CD8-positive, alpha-beta memory T cell (primary cell): Measurements from ENCODE around the gene RDX. TPM values are rescaled to one million over a fixed set of nuclear protein-coding genes. Genes with fewer than 3 reads are reported as not detected.
"Not testable (repeated sequence)": the region's sequence is repeated elsewhere in the genome, so short reads cannot be mapped to it uniquely, and the experiment has no call there.

Source experiments
- CTCF ChIA-PET: fragments of 350-600 bp; sonication (Branson Sonifier 250); formaldehyde crosslinking; loops from one replicate; lab custom pipeline; 2021; ENCODE audit warnings: antibody characterized with exemption; lab: Charles Lee
- POLR2A ChIA-PET: fragments of 350-600 bp; sonication (Branson Sonifier 250); formaldehyde crosslinking; loops from one replicate; lab custom pipeline; 2021; ENCODE audit warnings: antibody characterized with exemption; lab: Charles Lee
- DNase-seq, 5 donors: peaks; one replicate each; pipeline versions ENCODE4 v3.0.0 to v3.0.0-alpha.2; 2020 to 2022; ENCODE audit warnings: mixed read lengths in 1 of 5
- H3K27ac ChIP-seq: one replicate; pipeline ENCODE4 v1.7.0; 2013; ENCODE audit warnings: low read depth, mild to moderate bottlenecking, low read length, moderate library complexity
- H3K27me3 ChIP-seq: 2 replicates; pipeline ENCODE4 v1.7.0; 2013; ENCODE audit warnings: low read length, mild to moderate bottlenecking; ENCODE audit not compliant: insufficient read depth, poor library complexity, severe bottlenecking
- H3K36me3 ChIP-seq: 2 replicates; pipeline ENCODE4 v1.7.0; 2013; ENCODE audit warnings: mild to moderate bottlenecking, low read length, moderate library complexity; ENCODE audit not compliant: insufficient read depth
- H3K4me1 ChIP-seq: 2 replicates; pipeline ENCODE4 v1.7.0; 2013; ENCODE audit warnings: mild to moderate bottlenecking, low read length, moderate library complexity; ENCODE audit not compliant: insufficient read depth
- H3K4me3 ChIP-seq: 2 replicates; pipeline ENCODE4 v1.7.0; 2013; ENCODE audit warnings: mild to moderate bottlenecking, low read length
- H3K9me3 ChIP-seq: 2 replicates; pipeline ENCODE4 v1.7.0; 2013; ENCODE audit warnings: mild to moderate bottlenecking, low read length
- H3K27ac Mint-ChIP-seq, 8 donors: one replicate each; pipeline ENCODE4 v1.8.0; 2020 to 2021; ENCODE audit warnings: mixed read lengths in 8 of 8, mild to moderate bottlenecking in 6 of 8, inconsistent platforms in 3 of 8, moderate library complexity in 3 of 8
- H3K27me3 Mint-ChIP-seq, 2 donors: one replicate each; pipeline ENCODE4 v1.8.0; 2020 to 2021; ENCODE audit warnings: mixed read lengths in 2 of 2, mild to moderate bottlenecking in 1 of 2, moderate library complexity in 1 of 2
- H3K36me3 Mint-ChIP-seq, 3 donors: one replicate each; pipeline ENCODE4 v1.8.0; 2020 to 2021; ENCODE audit warnings: mixed read lengths in 3 of 3, inconsistent platforms in 1 of 3, mild to moderate bottlenecking in 1 of 3
- H3K4me1 Mint-ChIP-seq, 3 donors: one replicate each; pipeline ENCODE4 v1.8.0; 2020 to 2021; ENCODE audit warnings: mixed read lengths in 3 of 3, inconsistent platforms in 1 of 3, mild to moderate bottlenecking in 1 of 3
- H3K4me3 Mint-ChIP-seq, 7 donors: one replicate each; pipeline ENCODE4 v1.8.0; 2020 to 2021; ENCODE audit warnings: mixed read lengths in 7 of 7, mild to moderate bottlenecking in 6 of 7, moderate library complexity in 4 of 7, inconsistent platforms in 2 of 7
- H3K9me3 Mint-ChIP-seq, 5 donors: one replicate each; pipeline ENCODE4 v1.8.0; 2020 to 2022; ENCODE audit warnings: mixed read lengths in 5 of 5, mild to moderate bottlenecking in 3 of 5, moderate library complexity in 2 of 5, inconsistent platforms in 1 of 5
- polyA plus RNA-seq: library from polyadenylated mRNA; unstranded; fragments of 300-500 nt; fragmentation: Illumina TruSeq; gene quantifications from one replicate; pipeline ENCODE4 v1.2.3, GENCODE V29; 2021
- total RNA-seq, 2 experiments: library from RNA; stranded (reverse); gene quantifications; one replicate each; pipeline ENCODE4 v1.2.3, GENCODE V29; 2021

RDX gene
- total and polyA plus RNA-seq, 3 experiments from 2014 or later, result 17.2 to 63.6 (median 58.5) TPM

- Mint-ChIP-seq H3K27ac (peak overlapping the region in 1 of 8 donors; percentile 39), H3K4me1 (peaks cover 14 to 18% (median 14%) of the 10 kb centered on the region in 3 donors), H3K4me3 (peak overlapping the region in 3 of 7 donors; percentile 0 to 30 (median 22))
- DNase-seq, H3K36me3 ChIP-seq, CTCF ChIA-PET, H3K27me3 ChIP-seq, H3K9me3 ChIP-seq, H3K4me1 ChIP-seq, H3K27ac ChIP-seq, H3K27me3 Mint-ChIP-seq, H3K9me3 Mint-ChIP-seq, H3K4me3 ChIP-seq, POLR2A ChIA-PET, H3K36me3 Mint-ChIP-seq: not testable (repeated sequence)
Observed at GRCh38 chr11:110192604-110193282, 103.7 kb downstream of the RDX start.

DNA sequence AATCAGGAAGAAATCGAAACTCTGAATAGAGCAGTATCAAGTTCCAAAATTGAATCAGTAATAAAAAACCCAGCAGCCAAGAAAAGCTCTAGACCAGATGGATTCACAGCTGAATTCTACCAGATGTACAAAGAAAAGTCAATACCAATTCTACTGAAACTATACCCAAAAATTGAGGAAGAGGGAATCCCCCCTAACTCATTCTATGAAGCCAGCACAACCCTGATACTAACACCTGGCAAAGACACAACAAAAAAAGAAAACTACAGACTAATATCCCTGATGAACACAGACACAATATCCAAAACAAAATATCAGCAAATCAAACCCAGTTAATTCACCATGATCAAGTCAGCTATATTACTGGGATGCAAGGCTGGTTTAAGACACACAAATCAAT is 105.5 kb downstream of the RDX start:
- Histone ChIP-seq H3K4me3 (no peak overlapping the region), H3K27me3 (no peaks in the 10 kb centered on the region), H3K27ac (no peak overlapping the region), H3K4me1 (no peaks in the 10 kb centered on the region), H3K9me3 (no peaks in the 10 kb centered on the region), H3K36me3 (no peaks in the 10 kb centered on the region)
- Mint-ChIP-seq H3K27ac (no peak overlapping the region), H3K9me3 (no peaks in the 10 kb centered on the region), H3K4me1 (peaks cover 14 to 18% (median 14%) of the 10 kb centered on the region in 3 donors), H3K27me3 (peaks cover 5 to 6% of the 10 kb centered on the region in 2 donors), H3K36me3 (no peaks in the 10 kb centered on the region), H3K4me3 (no peak overlapping the region)
- ChIA-PET CTCF (no interaction called here), POLR2A (no interaction called here)
- no peak for DNase-seq

DNA sequence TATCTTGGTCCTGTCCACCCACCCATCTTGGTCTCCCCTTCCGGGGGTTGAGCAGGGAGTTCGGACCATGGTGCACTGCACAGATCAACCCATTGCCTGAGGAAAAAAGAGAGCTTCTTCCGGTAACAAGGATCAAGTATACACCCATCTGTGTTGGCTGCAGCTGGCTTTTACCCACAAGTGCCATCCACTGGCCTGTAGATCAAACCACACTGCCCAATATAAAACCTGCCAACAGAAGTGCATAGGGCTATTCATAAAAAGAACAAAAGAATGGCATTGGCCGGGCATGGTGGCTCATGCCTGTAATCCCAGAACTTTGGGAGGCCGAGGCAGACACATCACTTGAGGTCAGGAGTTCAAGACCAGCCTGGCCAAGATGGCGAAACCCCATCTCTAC is 108.7 kb downstream of the RDX start:
- H3K36me3 ChIP-seq, result no peaks in the 10 kb centered on the region
- H3K4me3 Mint-ChIP-seq, result no peak overlapping the region
- H3K36me3 Mint-ChIP-seq, result no peaks in the 10 kb centered on the region
- H3K9me3 ChIP-seq, result no peaks in the 10 kb centered on the region
- H3K9me3 Mint-ChIP-seq, result no peaks in the 10 kb centered on the region
- ChIA-PET POLR2A (no interaction called here), CTCF (interaction anchor here (2.3 kb wide), 1 partner anchor 13 kb away, joined by 9 read pairs; no protein-coding TSS in a partner anchor)
- peaks cover 9 to 10% (median 9%) of the 10 kb centered on the region in 3 donors for H3K4me1 Mint-ChIP-seq
- peaks cover 1 to 13% of the 10 kb centered on the region in 2 donors for H3K27me3 Mint-ChIP-seq
- no peak overlapping the region for H3K27ac ChIP-seq
- no peaks in the 10 kb centered on the region for H3K27me3 ChIP-seq
- H3K4me1 ChIP-seq, result no peaks in the 10 kb centered on the region
- no peak for DNase-seq
- no peak overlapping the region for H3K27ac Mint-ChIP-seq
- no peak overlapping the region for H3K4me3 ChIP-seq

DNA sequence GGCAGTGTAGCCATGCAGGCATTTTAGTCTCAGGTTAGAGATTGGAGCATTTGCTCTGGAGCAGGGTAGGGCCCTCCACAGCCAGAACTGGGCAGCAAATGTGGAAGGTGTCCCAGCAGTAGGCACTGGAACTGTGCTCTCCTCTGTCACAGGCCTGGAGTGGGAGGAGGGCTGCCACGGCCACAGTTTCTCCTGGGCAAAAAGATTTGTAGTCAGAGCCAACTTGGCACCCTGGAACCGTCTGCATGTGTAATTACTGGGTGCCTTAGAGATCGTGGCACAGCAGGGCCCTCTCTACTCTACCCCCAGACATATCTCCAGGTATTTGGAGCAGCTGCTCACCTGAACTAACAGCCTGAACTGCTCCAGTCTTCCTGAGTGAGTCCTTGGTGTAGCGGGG is 109.5 kb downstream of the RDX start:
- DNase-seq, result no peak
- H3K36me3 ChIP-seq, result no peaks in the 10 kb centered on the region
- Mint-ChIP-seq H3K9me3 (no peaks in the 10 kb centered on the region), H3K36me3 (no peaks in the 10 kb centered on the region), H3K27ac (no peak overlapping the region), H3K27me3 (peaks cover 4 to 13% of the 10 kb centered on the region in 2 donors), H3K4me1 (peaks cover 0 to 1% (median under 1%) of the 10 kb centered on the region in 3 donors), H3K4me3 (no peak overlapping the region)
- H3K9me3 ChIP-seq, result no peaks in the 10 kb centered on the region
- H3K4me1 ChIP-seq, result no peaks in the 10 kb centered on the region
- H3K27ac ChIP-seq, result no peak overlapping the region
- POLR2A ChIA-PET, result no interaction called here
- CTCF ChIA-PET, result no interaction called here
- no peaks in the 10 kb centered on the region for H3K27me3 ChIP-seq
- H3K4me3 ChIP-seq, result no peak overlapping the region

DNA sequence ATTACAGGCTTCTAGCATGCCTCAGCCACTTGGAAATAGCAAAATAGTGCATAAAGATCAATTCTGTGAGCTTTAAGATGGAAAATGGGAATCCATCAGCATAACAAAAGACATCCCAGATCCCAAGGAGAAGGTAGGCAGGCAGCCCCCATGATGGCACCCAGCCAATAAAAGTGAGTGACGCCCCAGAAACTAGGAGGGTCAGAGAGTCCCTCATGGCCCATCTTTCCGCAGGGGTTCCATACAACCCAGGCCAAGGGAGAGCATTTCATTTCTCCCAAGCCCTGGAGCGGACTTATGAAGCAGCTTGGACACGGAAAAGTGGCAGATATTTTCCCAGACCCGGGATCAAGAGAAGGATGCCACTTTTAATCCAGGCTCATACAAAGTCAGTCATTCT is 110.0 kb downstream of the RDX start:
- ChIA-PET POLR2A (no interaction called here), CTCF (no interaction called here)
- H3K36me3 ChIP-seq, result no peaks in the 10 kb centered on the region
- Mint-ChIP-seq H3K36me3 (no peaks in the 10 kb centered on the region), H3K27ac (no peak overlapping the region), H3K27me3 (peaks cover 4 to 13% of the 10 kb centered on the region in 2 donors), H3K9me3 (no peaks in the 10 kb centered on the region), H3K4me3 (no peak overlapping the region), H3K4me1 (no peaks in the 10 kb centered on the region)
- H3K4me3 ChIP-seq, result no peak overlapping the region
- H3K27ac ChIP-seq, result no peak overlapping the region
- no peaks in the 10 kb centered on the region for H3K27me3 ChIP-seq
- no peaks in the 10 kb centered on the region for H3K4me1 ChIP-seq
- no peaks in the 10 kb centered on the region for H3K9me3 ChIP-seq
- no peak for DNase-seq

DNA sequence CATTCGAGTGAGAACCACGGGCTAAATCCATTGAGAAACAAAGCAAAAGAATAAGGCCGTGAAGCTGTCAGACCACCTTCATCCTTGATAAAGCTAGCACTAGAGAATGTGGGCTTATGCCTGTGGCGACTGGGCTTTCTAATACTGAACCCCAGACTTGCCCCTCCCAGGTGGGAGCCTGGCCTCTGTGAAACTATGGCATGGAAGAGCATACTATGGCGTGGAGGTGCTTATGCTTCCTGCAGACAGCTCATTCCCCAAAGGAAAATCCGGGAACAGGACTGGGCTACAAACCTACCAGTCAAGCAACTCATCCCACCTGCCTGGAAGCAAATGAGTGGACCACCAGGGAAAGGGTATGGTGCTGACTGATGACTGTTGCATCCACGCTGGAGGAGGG is 110.8 kb downstream of the RDX start:
- Histone ChIP-seq H3K27ac (no peak overlapping the region), H3K36me3 (no peaks in the 10 kb centered on the region), H3K9me3 (no peaks in the 10 kb centered on the region), H3K27me3 (no peaks in the 10 kb centered on the region), H3K4me1 (no peaks in the 10 kb centered on the region), H3K4me3 (no peak overlapping the region)
- ChIA-PET CTCF (no interaction called here), POLR2A (no interaction called here)
- H3K36me3 Mint-ChIP-seq, result no peaks in the 10 kb centered on the region
- H3K27me3 Mint-ChIP-seq, result peaks cover 6 to 13% of the 10 kb centered on the region in 2 donors
- H3K27ac Mint-ChIP-seq, result no peak overlapping the region
- DNase-seq, result no peak
- no peaks in the 10 kb centered on the region for H3K4me1 Mint-ChIP-seq
- H3K9me3 Mint-ChIP-seq, result no peaks in the 10 kb centered on the region
- H3K4me3 Mint-ChIP-seq, result no peak overlapping the region

GRCh38 chr11:110185121-110185591 is 111.3 kb downstream of the RDX start:
- no peak overlapping the region for H3K4me3 Mint-ChIP-seq
- no peak overlapping the region for H3K27ac Mint-ChIP-seq
- H3K4me1 ChIP-seq, result no peaks in the 10 kb centered on the region
- POLR2A ChIA-PET, result no interaction called here
- no peak overlapping the region for H3K27ac ChIP-seq
- no peaks in the 10 kb centered on the region for H3K27me3 ChIP-seq
- no peaks in the 10 kb centered on the region for H3K9me3 ChIP-seq
- H3K4me1 Mint-ChIP-seq, result no peaks in the 10 kb centered on the region
- H3K27me3 Mint-ChIP-seq, result peaks cover 6 to 13% of the 10 kb centered on the region in 2 donors
- no peak overlapping the region for H3K4me3 ChIP-seq
- no peaks in the 10 kb centered on the region for H3K36me3 ChIP-seq
- no peak for DNase-seq
- H3K9me3 Mint-ChIP-seq, result no peaks in the 10 kb centered on the region
- CTCF ChIA-PET, result no interaction called here
- no peaks in the 10 kb centered on the region for H3K36me3 Mint-ChIP-seq

DNA sequence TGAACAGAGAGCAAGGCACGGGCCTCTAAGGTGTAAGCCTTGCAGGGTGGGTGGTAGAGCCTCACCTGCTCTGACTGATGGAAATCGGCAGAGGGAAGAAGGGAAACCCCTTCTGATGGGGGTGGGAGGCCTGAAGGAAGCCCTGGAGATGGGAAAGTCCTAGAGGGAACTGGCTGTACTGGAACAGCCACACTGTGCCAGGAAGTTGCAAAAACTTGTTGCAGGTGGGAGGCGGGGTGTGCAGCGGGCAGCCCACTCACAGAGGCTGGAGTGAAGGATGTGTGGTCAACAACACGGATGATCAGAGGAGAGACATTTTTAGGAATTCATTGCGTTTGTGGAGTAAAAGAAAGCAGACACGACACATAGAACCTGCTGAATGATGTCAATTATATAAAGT is 112.0 kb downstream of the RDX start:
- H3K27me3 ChIP-seq, result no peaks in the 10 kb centered on the region
- no peaks in the 10 kb centered on the region for H3K36me3 ChIP-seq
- no peak for DNase-seq
- no peaks in the 10 kb centered on the region for H3K4me1 Mint-ChIP-seq
- H3K27ac ChIP-seq, result no peak overlapping the region
- H3K4me3 ChIP-seq, result no peak overlapping the region
- H3K9me3 ChIP-seq, result no peaks in the 10 kb centered on the region
- ChIA-PET POLR2A (no interaction called here), CTCF (no interaction called here)
- peak overlapping the region in 1 of 8 donors; percentile 72 for H3K27ac Mint-ChIP-seq
- H3K27me3 Mint-ChIP-seq, result peaks cover 6 to 13% of the 10 kb centered on the region in 2 donors
- H3K4me1 ChIP-seq, result no peaks in the 10 kb centered on the region
- no peaks in the 10 kb centered on the region for H3K9me3 Mint-ChIP-seq
- H3K4me3 Mint-ChIP-seq, result no peak overlapping the region
- no peaks in the 10 kb centered on the region for H3K36me3 Mint-ChIP-seq
